GM19328 (cell line): Measurements from ENCODE around the gene TRIM15.

ENCODE experiments used
- ATAC-seq: cut with Tn5 transposase; IDR thresholded peaks from one replicate; pipeline ENCODE4 v1.9.1; 2021; ENCODE audit warnings: mild to moderate bottlenecking, moderate library complexity; ENCODE audit not compliant: unreplicated experiment

The TRIM15 gene

GRCh38 chr6:30144811-30145210, 18.5 kb upstream of the TRIM15 start:
- ATAC-seq, result no peak

- no peak for ATAC-seq
Observed at GRCh38 chr6:30145818-30146217, 17.5 kb upstream of the TRIM15 start.

DNA sequence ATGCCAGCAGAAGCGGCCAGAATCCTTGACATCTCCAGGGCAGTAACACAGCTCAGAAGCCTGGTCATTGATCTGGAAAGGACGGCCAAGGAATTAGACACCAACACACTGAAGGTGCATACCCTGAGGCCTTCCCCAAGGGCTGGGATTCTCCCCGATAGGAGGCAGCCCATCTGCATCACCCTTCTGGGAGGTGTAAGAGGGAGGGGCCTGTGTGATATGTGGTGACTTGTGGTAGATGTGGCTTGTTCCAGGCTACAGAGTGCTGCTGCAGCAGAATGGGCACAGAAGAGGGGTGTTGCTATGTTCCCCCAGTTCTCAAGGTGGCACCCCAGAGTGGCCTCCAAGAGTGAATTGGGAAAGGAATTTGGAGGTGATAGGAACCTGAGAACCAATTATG, 16.2 kb upstream of the TRIM15 start:
- no peak for ATAC-seq

- ATAC-seq, result no peak
Observed at GRCh38 chr6:30149234-30149633, 14.1 kb upstream of the TRIM15 start.

GRCh38 chr6:30149858-30150550, 13.3 kb upstream of the TRIM15 start:
- ATAC-seq, result no peak

GRCh38 chr6:30150671-30151395, 12.5 kb upstream of the TRIM15 start:
- ATAC-seq, result no peak

- ATAC-seq, result no peak
Observed at GRCh38 chr6:30151580-30151979, 11.8 kb upstream of the TRIM15 start.

DNA sequence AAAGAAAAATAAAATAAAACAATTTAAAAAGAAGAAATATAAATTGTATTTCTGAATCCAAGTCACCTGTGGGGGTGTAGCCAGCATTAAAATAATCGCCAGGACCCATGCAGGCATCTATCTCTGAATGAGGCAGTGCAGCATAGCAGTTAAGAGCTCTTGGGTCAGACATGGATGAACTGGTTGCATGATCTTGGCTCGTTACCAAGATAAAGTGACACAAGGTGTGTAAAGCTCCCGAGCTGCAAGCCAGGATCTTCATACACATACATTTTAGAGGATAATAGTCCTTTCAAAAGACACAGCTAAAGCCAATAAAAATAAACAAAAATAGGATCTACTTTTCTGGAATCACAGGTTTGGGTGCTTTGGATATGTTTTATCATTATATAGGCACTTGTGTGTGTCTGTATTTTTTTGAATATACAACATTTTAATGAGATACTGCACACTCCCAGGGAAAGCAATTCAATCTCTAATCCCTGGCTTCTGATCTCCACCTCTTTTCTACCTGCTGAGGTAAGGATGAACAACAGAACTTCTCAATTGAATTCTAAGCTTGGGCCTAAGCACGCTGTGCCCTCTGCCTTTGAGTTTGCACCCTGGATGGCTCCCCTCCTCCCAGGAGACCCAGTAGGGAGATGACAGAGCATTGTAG, 11.2 kb upstream of the TRIM15 start:
- ATAC-seq, result no peak

GRCh38 chr6:30152910-30153610, 10.3 kb upstream of the TRIM15 start:
- no peak for ATAC-seq

DNA sequence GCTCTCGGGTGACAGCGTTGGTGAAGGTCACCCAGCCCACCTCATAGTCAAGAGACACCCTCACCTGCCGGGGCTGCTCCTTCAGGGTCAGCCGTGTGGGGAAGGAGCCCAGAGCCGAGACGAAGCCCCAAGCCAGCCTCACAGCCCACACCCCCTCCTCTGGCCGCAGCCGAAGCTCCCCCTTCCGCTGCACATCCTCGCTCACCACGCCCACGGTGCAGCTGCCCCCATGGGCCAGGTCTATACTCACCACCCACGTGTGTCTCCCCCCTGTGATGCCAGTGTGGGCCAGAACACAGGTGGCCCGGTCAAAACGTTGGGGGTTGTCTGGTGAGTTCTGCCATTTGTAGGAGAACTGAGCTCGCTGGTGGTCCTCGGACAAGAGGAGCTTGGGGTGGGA, 9.3 kb upstream of the TRIM15 start:
- no peak for ATAC-seq

DNA sequence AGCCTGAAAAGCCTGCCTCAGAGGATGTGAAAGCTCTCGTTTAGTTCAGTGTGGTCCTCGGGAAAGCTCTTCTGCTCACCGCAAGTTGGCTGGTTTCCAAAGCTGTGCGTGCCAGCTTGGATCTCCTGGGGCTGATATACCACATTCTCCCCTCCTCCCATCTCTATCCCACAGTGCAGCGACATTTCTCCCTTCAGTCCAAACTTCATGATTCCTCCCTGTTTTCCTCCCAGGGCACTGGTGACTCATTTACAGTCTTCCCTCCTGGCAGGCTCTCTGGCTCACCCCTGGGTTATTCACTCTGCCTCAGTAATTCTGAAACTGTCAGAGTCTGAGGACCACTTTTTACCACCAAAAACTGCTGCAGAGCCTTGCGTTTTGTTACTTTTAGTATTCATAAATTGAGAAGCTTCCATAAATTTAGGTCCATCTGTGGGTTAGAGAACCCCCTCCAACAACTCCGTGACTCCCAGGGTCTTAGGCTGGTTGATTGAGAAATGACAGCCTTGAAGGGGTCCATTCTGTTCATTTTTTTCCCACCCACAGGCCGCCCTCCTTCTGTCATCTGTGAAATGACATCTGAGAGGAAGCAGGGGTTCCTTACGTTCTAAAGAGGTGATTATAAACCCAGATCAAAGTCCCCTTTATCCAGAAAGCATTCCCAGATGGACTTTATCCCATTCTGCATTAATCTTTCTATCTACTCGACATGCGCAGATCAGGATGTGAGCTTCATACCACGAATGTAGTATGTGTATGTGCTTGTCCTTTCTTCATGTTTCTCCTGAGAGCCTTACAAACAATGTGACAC, 8.4 kb upstream of the TRIM15 start:
- no peak for ATAC-seq

GRCh38 chr6:30155520-30156261, 7.7 kb upstream of the TRIM15 start:
- no peak for ATAC-seq

GRCh38 chr6:30156262-30156599, 7.1 kb upstream of the TRIM15 start:
- no peak for ATAC-seq

- ATAC-seq, result no peak
Observed at GRCh38 chr6:30156774-30157173, 6.6 kb upstream of the TRIM15 start.

- no peak for ATAC-seq
Observed at GRCh38 chr6:30157581-30157980, 5.8 kb upstream of the TRIM15 start.

GRCh38 chr6:30157999-30158398, 5.3 kb upstream of the TRIM15 start:
- ATAC-seq, result no peak

GRCh38 chr6:30158475-30159040, 4.8 kb upstream of the TRIM15 start:
- ATAC-seq, result no peak

GRCh38 chr6:30160008-30160784, 3.1 kb upstream of the TRIM15 start:
- no peak for ATAC-seq
